ENCODE measurements around the gene ADCY10.
"Not testable (repeated sequence)": the region's sequence is repeated elsewhere in the genome, so short reads cannot be mapped to it uniquely, and the experiment has no call there.

The ADCY10 gene

DNA sequence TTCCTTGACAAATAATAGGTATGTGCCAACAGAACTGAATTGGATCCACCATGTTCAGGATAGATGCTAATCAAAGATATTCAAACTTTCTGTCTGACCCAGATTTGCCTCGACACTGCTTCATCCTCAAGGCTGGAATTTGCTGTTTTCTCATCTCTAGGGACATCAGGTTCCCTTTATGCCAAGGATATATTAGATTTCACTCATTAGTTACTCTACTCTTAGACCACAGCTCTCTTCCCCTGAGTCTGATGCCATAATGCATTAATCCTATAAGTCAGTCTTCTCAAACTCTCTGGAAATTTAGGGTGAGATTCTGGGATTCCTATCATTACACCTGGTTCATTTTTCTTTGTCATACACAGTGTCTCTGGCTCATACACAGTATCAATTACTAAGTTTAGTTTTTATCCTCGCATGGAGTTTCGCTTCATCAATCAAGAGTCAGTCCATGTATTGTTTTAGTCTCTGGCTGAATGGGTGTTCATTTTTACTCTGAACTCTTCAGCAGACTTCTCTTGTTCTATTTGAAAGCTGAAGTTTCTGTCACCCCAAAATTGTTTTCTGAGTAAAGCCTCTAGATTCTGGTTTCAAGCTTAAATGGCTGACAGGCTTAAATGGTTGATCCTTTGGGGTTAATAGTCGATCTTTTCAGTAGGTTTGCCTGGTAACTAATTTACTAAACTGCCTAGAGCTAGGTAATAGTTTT lies 13.3 kb upstream of the ADCY10 start:
- no peak for DNase-seq

DNA sequence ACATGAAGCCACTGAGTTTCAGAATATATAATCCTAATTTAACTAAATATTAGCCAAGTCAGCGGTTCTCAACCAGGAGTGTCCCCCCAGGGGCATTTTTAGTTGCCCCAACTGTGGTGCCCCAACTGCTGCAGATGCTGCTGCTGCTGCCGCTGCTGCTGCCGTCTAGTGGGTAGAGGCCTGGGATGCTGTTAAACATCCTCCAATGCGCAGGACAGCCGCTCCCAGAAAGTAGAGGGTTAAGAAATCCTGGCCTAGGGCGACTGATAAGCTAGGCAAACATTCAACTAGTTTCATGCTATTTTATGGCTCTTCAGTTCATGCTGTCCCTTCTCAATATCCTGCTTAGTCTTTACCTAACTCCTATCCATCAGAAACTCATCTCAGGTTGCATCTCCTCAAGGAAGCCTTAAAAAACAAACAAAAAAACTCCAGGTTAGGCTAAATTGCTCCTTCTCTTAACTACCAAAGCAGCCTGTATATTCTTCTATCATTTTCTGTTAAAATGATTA lies 12.6 kb upstream of the ADCY10 start:
- DNase-seq: no peak

DNA sequence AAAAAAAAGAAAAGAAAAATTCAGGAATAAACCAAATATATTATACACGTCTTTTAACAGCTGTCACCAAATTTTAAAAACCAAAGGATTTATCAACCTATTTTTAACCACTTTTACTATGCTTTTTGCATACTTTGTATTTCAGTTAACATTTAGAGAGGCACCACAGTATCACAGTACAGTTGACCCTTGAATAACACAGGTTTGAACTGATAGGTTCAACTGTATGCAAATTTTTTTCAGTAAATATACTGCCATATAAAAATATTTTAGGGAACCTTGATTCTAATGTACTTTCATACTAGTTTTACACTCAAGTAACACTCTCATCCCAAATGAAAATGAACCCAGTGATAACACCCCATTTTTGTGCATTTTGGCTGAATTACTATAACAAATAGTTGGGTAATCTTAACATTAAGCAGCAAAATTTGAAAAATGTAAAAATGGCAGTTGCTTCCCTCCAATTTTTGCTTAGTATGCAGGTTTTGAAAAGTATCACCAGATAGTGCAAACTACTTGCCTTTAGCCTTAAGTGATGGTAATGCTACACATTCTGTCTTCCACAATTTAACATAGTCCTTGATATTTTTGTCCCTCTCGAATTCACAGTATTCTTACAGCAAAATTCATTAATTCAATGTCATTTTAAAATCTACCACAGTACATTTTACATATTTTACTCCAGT lies 10.8 kb upstream of the ADCY10 start:
- no peak for DNase-seq

DNA sequence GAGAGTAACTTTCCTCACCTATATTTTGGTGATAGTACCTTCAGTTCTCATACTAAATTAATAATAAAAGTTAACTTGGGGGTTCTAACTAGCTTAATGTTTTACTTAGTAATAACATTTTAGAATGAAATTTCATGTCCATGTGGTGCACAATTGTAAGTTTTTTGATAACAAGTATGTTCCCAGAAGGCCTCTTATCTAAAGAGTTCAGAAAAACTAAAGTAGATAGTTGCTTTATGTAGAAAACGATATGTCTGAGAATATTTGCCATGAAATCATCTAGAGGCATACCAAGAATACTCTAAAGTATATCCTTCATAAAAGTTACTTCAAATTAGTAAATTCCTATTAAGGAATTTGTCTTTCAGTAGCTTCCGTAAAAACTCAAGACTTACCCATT lies 10.2 kb upstream of the ADCY10 start:
- no peak for DNase-seq

DNA sequence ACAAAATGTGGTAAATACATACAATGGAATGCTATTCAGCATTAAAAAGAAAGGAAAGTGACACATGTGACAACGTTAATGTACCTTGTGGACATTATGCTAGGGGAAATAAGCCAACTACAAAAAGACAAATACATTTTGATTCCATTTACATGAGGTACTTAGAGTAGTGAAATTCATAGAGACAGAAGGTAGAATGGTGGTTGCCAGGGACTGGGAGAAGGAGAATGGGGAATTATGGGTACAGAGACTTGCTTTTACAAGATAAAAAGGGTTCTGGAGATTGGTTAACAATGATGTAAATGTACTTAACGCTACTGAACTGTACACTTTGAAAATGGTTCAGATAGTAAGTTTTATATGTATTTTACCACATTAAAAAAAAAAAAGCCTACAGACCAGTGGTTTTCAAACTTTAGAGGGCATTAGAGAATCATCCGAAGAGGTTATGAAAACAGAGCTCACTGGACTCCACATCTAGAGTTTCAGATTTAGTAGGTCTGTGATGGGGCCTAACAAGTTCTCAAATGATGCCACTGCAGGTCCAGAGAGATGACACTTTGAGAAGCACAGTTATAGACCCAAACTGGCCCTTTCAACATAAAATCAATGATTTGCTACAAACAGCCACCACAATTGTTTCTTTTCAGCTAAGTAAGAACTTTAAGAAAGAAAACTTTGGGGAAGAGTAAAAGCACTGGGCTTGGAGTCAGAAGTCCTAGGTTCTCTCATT lies 9.6 kb upstream of the ADCY10 start:
- DNase-seq: no peak

DNA sequence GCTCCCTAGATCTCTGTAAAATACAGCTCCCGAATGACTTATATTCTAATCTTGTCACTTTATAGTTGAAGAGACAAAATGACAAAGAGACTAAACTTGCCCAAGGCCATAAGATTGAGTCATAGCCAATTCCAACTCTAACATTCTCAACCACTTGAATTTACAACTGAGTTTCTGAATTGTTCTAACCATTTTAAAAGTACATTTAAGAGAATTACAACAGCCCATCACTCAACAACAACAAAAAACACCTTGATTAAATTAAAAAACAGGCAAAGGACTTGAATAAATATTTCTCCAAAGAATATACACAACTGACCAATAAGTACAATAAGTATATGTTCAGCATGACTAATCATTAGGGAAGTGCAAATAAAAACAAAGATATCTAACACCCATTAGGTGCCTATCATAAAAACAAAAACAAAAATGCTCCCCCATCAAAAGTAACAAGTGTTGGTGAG lies 8.7 kb upstream of the ADCY10 start:
- DNase-seq: no peak

DNA sequence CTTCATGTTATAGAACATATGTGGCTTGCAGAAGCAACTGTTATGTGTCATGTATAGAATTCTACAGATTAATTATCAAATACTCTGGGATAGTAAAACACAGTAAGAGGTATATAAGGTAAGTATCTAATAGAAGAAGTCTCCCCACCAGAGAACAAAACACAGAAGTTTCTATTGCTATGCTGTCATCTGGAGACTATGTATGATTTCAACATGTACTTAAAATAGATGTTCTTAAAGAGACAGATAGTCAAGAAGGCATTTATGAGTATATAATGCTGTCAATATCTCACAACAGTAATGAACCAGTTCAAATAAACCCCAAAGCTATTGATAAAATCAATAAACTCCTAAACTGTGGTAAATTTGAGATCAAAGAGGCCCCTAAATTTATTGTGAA lies 8.1 kb upstream of the ADCY10 start:
- peak; percentile 9 for DNase-seq

DNA sequence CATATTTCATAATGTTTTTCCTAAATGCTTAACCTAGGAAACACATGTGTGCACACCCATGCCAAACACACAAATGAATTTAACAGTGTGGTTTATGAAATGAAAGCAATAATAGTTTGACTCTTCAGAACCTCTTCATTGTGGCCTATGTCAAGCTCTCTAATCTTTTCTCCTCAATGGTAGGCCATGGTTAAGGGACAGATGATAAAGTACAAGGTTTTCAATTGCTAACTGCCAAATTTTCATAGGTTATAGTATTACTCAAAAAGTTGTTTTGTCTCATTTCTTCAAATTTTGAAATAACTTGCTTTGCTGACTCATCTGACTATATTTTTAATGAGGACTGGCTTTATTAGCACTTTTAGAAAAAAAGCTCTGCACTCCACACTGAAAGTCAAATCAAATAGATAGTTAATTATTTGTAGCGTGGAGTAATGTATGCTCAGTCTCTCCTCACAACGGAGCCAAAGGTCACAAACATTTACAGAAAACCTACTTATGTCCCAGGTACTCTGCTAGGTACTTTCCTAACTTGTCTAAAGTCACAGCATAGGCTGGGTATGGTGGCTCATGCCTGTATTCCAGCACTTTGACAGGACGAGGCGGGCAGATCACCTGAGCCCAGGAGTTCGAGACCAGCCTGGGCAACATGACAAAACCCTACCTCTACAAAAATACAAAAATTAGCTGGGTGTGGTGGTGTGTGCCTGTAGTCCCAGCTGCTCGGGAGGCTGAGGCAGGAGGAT lies 3.0 kb upstream of the ADCY10 start:
- DNase-seq: no peak

DNA sequence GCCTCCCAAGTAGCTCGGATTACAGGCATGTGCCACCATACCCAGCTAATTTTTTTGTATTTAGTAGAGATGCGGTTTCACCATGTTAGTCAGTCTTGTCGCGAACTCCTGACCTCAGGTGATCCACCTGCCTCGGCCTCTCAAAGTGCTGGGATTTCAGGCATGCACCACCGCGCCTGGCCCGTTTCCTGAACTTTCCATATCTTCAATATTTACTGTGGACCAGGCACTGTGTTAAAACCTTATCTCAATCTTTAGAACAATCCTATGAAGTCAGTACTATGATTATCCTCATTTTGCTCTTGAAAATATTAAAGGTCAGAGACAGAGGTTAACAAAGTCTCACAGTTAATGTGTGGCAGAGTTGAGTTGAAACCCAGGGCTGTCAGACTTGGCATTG lies 1.6 kb upstream of the ADCY10 start:
- no peak for DNase-seq

DNA sequence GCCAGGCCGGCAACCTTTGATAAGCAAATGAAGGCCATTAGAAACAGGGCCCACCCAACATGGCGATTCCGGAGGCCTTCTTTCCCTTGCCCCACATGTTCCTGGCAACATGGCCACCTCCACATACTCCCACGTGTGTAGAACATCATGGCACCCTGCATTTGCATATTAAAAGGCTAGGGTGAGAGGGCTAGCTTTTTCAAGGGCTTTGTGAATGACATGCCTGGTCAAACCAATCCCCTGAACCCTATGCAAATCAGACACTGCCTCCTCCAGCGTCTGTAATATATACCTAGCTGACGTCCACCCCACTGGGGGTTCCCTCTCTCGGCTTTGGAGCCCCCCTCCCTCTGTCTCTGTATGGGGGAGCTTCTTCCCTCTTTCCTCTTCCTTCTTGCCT lies 1.6 kb downstream of the ADCY10 start:
- DNase-seq: no peak

DNA sequence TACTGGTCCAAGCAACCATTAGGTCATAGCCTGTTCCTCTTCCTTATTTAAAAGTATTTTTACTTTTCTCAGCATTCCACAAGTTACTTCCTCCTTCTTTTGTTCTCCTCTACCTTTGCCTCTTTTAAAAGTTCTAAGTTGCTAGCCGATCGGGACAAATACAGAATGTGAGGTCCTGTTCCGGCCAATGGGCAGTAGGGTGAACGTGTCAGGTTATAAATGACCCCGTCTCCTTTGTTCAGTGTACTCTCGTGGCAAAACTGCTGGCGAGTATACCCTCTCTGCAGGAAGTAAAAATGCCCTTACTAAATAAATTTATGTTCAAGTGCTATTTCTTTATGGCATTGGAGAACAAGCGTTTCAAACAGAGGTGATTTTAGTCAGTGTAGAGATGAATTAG lies 2.5 kb downstream of the ADCY10 start:
- no peak for DNase-seq

DNA sequence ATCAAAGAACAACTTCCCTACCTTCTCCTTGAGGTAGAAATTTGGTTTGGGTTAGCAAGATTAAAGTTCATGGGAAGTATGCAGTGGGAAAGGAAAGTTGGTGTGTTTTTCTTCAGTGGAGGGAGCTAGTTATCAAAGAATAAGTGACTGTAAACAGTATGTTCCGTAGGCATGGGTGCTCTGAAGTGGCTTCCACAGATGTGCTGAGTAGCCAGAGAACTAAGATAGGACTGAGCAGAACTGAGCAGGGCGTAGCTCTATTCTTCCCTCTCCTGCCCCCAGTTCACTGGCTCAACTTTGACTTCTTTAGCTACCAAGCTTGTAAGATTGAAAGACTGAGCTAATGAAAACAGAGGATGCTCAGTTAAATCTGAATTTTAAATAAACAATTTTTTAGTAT lies 3.4 kb downstream of the ADCY10 start:
- DNase-seq: no peak

DNA sequence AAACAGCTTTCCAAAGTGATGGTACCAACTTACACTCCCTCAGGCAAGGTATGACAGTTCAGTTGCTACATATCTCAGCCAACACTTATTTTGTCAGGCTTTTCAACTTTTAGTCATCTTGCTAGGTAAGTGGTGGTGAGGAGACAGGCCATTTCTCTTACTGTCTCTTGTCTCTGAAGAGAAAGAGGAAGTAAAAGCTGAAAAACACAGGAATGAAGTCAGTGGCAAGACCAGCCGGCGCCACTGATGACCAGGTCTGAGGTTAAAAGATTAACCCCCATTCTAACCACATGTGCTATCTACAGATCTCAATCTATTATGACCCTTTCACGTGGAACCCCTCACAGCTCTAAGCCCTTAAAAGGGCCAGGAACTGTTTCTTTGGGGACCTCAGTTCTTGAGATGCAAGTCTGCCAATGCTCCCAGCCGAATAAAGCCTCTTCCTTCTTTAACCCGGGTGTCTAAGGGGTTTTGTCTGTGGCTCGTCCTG lies 4.2 kb downstream of the ADCY10 start:
- no peak for DNase-seq

DNA sequence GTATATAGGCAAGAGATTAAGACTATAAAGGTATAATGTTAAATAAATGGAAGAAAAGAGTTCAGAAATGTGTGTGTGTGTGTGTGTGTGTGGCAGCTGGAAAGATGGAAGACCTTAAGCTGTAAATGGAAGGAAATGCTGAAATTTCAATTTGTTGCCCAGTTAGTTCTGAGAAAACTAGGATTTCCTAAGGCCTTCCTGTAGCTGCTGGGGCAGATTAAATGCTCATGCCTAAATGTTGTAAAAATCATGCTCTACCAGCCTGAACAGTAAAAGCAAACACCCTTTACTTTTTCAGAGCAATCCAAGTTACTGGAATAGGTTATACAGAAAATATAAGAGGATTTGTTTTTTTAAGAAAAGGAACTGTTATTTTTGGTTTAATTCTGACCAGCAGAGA lies 8.3 kb downstream of the ADCY10 start:
- DNase-seq: no peak

DNA sequence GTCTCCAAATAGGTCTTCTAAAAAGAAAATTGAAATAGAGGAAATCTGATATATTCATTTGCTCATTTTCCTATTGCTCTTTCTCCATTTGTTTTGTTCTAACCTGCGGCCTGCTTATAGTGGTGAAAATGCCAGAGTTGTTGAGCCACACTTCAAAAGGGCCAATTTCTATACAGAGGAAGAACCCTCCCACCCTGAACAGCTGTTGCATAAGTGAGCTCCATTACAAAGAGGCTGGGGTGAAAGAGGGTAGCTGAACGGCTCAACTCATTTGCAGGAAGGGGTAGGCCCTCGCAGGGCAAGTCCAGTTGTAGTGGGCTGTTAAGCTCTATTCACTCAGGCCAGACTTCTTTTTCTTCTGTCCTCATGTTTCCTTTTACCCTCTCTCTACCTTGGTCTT lies 8.8 kb downstream of the ADCY10 start:
- no peak for DNase-seq

DNA sequence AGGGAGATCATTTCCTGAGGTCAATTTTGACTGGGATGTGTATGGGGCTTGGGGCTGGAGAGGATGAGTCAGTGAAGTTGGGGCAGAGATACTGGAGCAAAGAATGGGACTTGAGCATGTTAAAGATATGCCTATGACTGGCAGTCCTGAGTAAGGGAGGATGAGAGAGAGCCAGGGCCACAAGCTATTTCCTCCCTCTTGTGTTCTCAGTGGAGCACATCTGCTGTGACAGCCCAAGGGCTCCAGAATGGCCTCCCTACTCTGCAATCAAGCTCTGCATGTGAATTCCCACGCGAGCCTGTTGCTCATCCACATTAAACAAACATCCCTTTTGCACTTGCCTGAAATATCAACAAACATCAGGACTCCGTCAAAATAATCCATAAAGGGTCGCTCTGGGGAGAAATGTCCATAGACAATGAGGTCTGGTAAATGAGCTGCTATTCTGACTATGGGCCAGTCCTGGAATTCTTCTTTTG lies 9.2 kb downstream of the ADCY10 start:
- DNase-seq: peak; percentile 52

DNA sequence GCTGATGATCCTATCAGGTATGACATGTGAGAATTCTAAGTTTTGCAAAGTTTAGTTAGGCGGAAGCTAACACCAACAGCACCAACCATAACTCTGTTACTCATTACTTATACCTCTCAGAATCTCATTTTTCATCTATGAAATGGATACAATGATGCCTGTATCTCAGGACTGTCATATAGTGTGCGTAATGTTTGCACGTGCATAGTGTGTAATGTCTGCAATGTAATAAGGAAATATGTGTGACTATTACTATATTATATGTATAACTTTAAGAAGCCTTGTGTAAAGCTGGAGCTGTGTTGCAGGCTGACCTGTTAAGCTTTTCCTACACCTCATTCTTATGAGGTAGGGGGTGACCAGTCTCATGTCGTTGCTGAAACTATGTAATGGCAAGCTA lies 13.0 kb downstream of the ADCY10 start:
- DNase-seq: no peak

DNA sequence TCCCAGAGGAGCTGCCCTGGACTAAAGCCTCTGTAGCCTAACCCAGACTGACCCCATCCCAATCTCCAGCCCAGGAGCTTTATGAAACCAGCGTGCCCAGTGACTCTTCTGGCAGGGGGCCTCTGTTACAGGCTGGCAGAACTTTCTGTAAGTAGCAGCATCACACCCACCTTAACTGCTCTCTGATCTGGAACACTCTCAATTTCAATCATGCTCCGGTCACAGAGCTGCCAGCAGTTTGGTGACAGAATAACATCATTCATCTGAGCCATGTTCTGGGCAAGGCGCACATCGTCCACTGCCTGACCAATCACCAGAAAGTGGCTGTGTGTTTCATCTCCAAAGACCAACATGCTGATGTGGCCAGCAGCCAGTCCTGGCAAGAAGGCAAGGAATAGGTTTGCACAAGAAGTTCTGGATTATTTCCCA lies 14.7 kb downstream of the ADCY10 start:
- DNase-seq: peak; percentile 42

DNA sequence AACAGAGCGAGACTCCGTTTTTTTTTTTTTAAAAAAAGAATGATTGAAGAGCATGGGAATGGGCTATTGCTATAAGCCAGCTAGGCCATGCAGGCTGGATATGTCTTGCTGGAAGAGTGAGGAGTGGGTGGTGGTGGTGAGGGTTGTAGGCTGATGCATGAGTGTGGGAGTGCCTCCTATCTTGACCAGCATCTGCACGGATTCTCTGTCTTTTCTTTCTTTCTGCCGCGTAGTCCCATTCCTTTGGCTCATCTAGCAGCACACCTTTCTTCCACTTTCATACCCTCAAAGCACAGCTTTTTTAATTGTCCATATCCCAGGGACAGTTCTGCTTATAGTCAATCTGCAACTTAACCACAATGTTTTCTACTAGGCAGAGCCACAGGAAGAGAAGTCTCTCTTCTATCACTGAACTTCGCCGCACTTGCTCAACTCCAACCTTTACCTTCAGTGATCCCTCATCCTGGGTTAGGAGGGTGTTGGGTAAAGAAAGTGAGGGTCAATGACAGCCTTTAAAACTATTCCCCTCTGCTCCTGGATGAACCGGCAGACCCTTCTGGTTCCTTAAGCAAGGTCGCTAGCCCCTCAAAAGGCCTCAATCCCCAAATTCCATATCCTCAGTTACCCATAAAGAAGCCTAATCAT lies 15.2 kb downstream of the ADCY10 start:
- no peak for DNase-seq

DNA sequence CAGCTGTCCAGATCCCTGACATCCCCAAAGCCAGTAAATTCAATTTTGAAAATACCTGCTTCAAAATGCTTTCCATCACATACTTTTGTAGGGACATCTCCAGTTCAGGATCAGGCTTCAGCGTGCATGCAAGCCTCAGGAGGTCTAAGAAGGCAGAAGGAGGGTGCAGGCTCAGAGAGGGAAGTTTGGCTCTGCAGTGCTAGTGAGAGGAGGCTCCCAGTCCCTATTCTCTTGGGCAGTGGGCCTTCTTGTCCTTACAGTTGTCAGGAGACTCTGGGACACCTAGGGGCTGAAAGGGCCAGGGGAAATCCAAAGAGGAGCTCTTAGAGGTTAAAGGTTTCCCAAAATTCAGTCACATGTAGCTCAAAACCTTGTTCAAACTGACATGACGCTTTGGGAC lies 20.1 kb downstream of the ADCY10 start:
- DNase-seq: no peak

DNA sequence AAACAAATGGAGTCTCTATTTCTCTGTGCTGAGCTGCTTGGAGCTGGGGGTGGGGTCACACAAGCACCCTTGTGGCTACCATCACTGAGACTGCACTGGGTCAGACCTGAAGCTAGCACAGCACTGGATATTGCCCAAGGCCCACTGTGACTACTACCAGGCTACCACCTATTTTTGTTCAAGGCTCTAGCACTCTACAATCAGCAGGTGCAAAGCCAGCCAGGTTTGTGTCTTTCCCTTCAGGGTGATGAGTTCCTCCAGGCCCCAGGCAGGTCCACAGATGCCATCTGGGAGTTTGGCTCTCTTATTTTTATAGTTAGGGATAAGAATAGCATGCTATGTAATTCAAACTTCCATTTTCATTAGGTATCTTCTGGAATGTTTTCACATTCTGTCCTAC lies 23.5 kb downstream of the ADCY10 start:
- DNase-seq: no peak

DNA sequence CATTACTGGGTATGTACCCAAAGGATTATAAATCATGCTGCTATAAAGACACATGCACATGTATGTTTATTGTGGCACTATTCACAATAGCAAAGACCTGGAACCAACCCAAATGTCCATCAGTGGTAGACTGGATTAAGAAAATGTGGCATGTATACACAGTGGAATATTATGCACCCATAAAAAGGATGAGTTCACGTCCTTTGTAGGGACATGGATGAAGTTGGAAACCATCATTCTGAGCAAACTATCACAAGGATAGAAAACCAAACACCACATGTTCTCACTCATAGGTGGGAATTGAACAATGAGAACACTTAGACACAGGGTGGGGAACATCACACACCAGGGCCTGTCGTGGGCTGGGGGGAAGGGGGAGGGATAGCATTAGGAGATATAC lies 26.7 kb downstream of the ADCY10 start:
- DNase-seq: not testable (repeated sequence)

Data from fibroblast of upper back skin (primary cell).